ENCODE data around the gene FCGR3B.
"Not testable (repeated sequence)": the region's sequence is repeated elsewhere in the genome, so short reads cannot be mapped to it uniquely, and the experiment has no call there.

FCGR3B gene

GRCh38 chr1:161631076-161631475 is at the start of gene FCGR3B:
FCGR3B (minus strand) TSS chr1:161631176; CDS start chr1:161631094, 82 bp downstream.
- DNase-seq: no peak

GRCh38 chr1:161678500-161678899 is 47.5 kb upstream of the FCGR3B start:
- DNase-seq: no peak

GRCh38 chr1:161676958-161677689 is 46.1 kb upstream of the FCGR3B start:
- DNase-seq: no peak

- DNase-seq: no peak
These were observed 45.5 kb upstream of the FCGR3B start for GRCh38 chr1:161676441-161676840.

- not testable (repeated sequence) for DNase-seq
These were observed 43.9 kb upstream of the FCGR3B start for GRCh38 chr1:161674908-161675307.

- not testable (repeated sequence) for DNase-seq
These were observed 43.5 kb upstream of the FCGR3B start for GRCh38 chr1:161674447-161674846.

GRCh38 chr1:161673437-161673836 is 42.5 kb upstream of the FCGR3B start:
- not testable (repeated sequence) for DNase-seq

- DNase-seq: not testable (repeated sequence)
These were observed 40.4 kb upstream of the FCGR3B start for GRCh38 chr1:161671045-161672020.

- not testable (repeated sequence) for DNase-seq
These were observed 33.7 kb upstream of the FCGR3B start for GRCh38 chr1:161664689-161665088.

- not testable (repeated sequence) for DNase-seq
These were observed 32.6 kb upstream of the FCGR3B start for GRCh38 chr1:161663569-161663968.

- DNase-seq: not testable (repeated sequence)
These were observed 31.8 kb upstream of the FCGR3B start, which contains the start of gene FCGR2B for GRCh38 chr1:161662684-161663339. FCGR2B (plus strand) TSS chr1:161663143; CDS start chr1:161663242, 99 bp downstream.

- not testable (repeated sequence) for DNase-seq
These were observed 30.8 kb upstream of the FCGR3B start for GRCh38 chr1:161661660-161662311.

GRCh38 chr1:161658524-161658923 is 27.5 kb upstream of the FCGR3B start:
- not testable (repeated sequence) for DNase-seq

GRCh38 chr1:161653971-161654370 is 23.0 kb upstream of the FCGR3B start:
- not testable (repeated sequence) for DNase-seq

GRCh38 chr1:161653541-161653940 is 22.6 kb upstream of the FCGR3B start:
- DNase-seq: not testable (repeated sequence)

GRCh38 chr1:161647507-161648360 is 16.8 kb upstream of the FCGR3B start:
- DNase-seq: not testable (repeated sequence)

- DNase-seq: not testable (repeated sequence)
These were observed 13.9 kb upstream of the FCGR3B start for GRCh38 chr1:161644855-161645254.

GRCh38 chr1:161643481-161644208 is 12.7 kb upstream of the FCGR3B start:
- not testable (repeated sequence) for DNase-seq

GRCh38 chr1:161642697-161643096 is 11.7 kb upstream of the FCGR3B start:
- DNase-seq: not testable (repeated sequence)

- not testable (repeated sequence) for DNase-seq
These were observed 8.2 kb upstream of the FCGR3B start for GRCh38 chr1:161639203-161639602.

Measured in NCI-H1048 (cell line).